Osteoblast (primary cell): ENCODE data around the gene MUC2. TPM values are rescaled to one million over a fixed set of nuclear protein-coding genes. Genes with fewer than 3 reads are reported as not detected.

Experiments
- DNase-seq: peaks from one replicate; pipeline ENCODE4 v3.0.0; 2011; ENCODE audit warnings: low spot score, mixed read lengths; ENCODE audit not compliant: insufficient read length; ENCODE audit errors: missing footprints
- H2AFZ ChIP-seq: 2 replicates; pipeline ENCODE4 v1.6.0; 2011; ENCODE audit warnings: mild to moderate bottlenecking, low read length
- H3K27ac ChIP-seq: 2 replicates; pipeline ENCODE4 v1.5.1; 2011; ENCODE audit warnings: mild to moderate bottlenecking, low read depth, low read length, moderate library complexity
- H3K27me3 ChIP-seq: 2 replicates; pipeline ENCODE4 v1.6.0; 2012; ENCODE audit warnings: mild to moderate bottlenecking, control low read depth, inconsistent platforms, low read length, moderate library complexity; ENCODE audit not compliant: insufficient read depth
- H3K36me3 ChIP-seq: 2 replicates; pipeline ENCODE4 v1.5.1; 2011; ENCODE audit warnings: mild to moderate bottlenecking, low read length, control low read depth, moderate library complexity; ENCODE audit not compliant: insufficient read depth
- H3K4me1 ChIP-seq: 2 replicates; pipeline ENCODE4 v1.5.1; 2011; ENCODE audit warnings: mild to moderate bottlenecking, low read length, control low read depth, moderate library complexity; ENCODE audit not compliant: insufficient read depth
- H3K4me2 ChIP-seq: 2 replicates; pipeline ENCODE4 v1.6.0; 2011; ENCODE audit warnings: mild to moderate bottlenecking, low read length; ENCODE audit not compliant: insufficient read depth
- H3K4me3 ChIP-seq: fragments of 200-600 bp; sonication (generic); 3 replicates; pipeline ENCODE4 v1.5.1; 2012; ENCODE audit warnings: mild to moderate bottlenecking, low read length, inconsistent platforms; ENCODE audit not compliant: insufficient read depth
- H3K79me2 ChIP-seq: 2 replicates; pipeline ENCODE4 v1.6.0; 2012; ENCODE audit warnings: mild to moderate bottlenecking, low read length, control low read depth, inconsistent platforms; ENCODE audit not compliant: insufficient read depth
- H3K9me3 ChIP-seq: 2 replicates; pipeline ENCODE4 v1.5.1; 2011; ENCODE audit warnings: low read depth, low read length, control low read depth
- H4K20me1 ChIP-seq: 2 replicates; pipeline ENCODE4 v1.6.0; 2012; ENCODE audit warnings: mild to moderate bottlenecking, low read length, control low read depth; ENCODE audit not compliant: insufficient read depth
- CTCF ChIP-seq: IDR thresholded peaks from 2 replicates; pipeline ENCODE4 v1.5.1; 2011; ENCODE audit warnings: mild to moderate bottlenecking, low read depth, low read length, moderate library complexity; ENCODE audit errors: extremely low read depth
- total RNA-seq: library from RNA; depleted of rRNA; stranded (reverse); fragments of >200 nt; gene quantifications from 2 replicates; pipeline ENCODE4 v1.2.3, GENCODE V29; 2012

The MUC2 gene
- total RNA-seq, 1 donor: not detected

GRCh38 chr11:1072116-1072820 lies 2.4 kb upstream of the MUC2 start:
- Histone ChIP-seq H3K9me3 (no peaks in the 10 kb centered on the region), H3K36me3 (no peaks in the 10 kb centered on the region), H3K27ac (no peak overlapping the region), H3K79me2 (no peaks in the 10 kb centered on the region), H3K27me3 (peaks cover 11% of the 10 kb centered on the region), H3K4me2 (no peak overlapping the region), H4K20me1 (no peaks in the 10 kb centered on the region), H3K4me1 (peaks cover 3% of the 10 kb centered on the region), H2AFZ (no peak overlapping the region), H3K4me3 (no peak overlapping the region)
- DNase-seq: peak; percentile 87
- TF ChIP-seq CTCF: no peak

GRCh38 chr11:1072821-1073231 lies 1.8 kb upstream of the MUC2 start:
- no peak overlapping the region for H3K27ac ChIP-seq
- peaks cover 8% of the 10 kb centered on the region for H3K27me3 ChIP-seq
- no peak overlapping the region for H2AFZ ChIP-seq
- H3K9me3 ChIP-seq: no peaks in the 10 kb centered on the region
- H3K79me2 ChIP-seq: no peaks in the 10 kb centered on the region
- no peaks in the 10 kb centered on the region for H3K36me3 ChIP-seq
- DNase-seq: peak; percentile 83
- TF ChIP-seq CTCF: no peak
- H3K4me2 ChIP-seq: no peak overlapping the region
- H4K20me1 ChIP-seq: no peaks in the 10 kb centered on the region
- H3K4me1 ChIP-seq: peaks cover 3% of the 10 kb centered on the region
- H3K4me3 ChIP-seq: no peak overlapping the region

- H3K4me1 ChIP-seq: peaks cover 3% of the 10 kb centered on the region
- H3K4me2 ChIP-seq: no peak overlapping the region
- peaks cover 4% of the 10 kb centered on the region for H3K27me3 ChIP-seq
- no peak overlapping the region for H3K27ac ChIP-seq
- no peak overlapping the region for H3K4me3 ChIP-seq
- H2AFZ ChIP-seq: peak overlapping the region; percentile 74
- no peaks in the 10 kb centered on the region for H3K36me3 ChIP-seq
- DNase-seq: peak; percentile 93
- no peak for TF ChIP-seq CTCF
- no peaks in the 10 kb centered on the region for H3K79me2 ChIP-seq
- no peaks in the 10 kb centered on the region for H3K9me3 ChIP-seq
- H4K20me1 ChIP-seq: no peaks in the 10 kb centered on the region
These were observed 1.4 kb upstream of the MUC2 start for GRCh38 chr11:1073261-1073724.

GRCh38 chr11:1073851-1074243 lies 827 bp upstream of the MUC2 start:
- Histone ChIP-seq H3K79me2 (no peaks in the 10 kb centered on the region), H4K20me1 (no peaks in the 10 kb centered on the region), H3K4me3 (no peak overlapping the region), H3K36me3 (no peaks in the 10 kb centered on the region), H3K27ac (no peak overlapping the region), H3K4me1 (peaks cover 3% of the 10 kb centered on the region), H3K9me3 (no peaks in the 10 kb centered on the region), H3K27me3 (no peaks in the 10 kb centered on the region), H2AFZ (no peak overlapping the region), H3K4me2 (no peak overlapping the region)
- peak; percentile 90 for DNase-seq
- TF ChIP-seq CTCF: no peak
